IMR-90 (cell line): ENCODE data around the gene GPRIN3. TPM values are rescaled to one million over a fixed set of nuclear protein-coding genes. Genes with fewer than 3 reads are reported as not detected.

Experiments used
- ATAC-seq: fragments of 200-7000 bp; cut with Tn5 transposase; 2 replicates; pipeline ENCODE4 v1.9.1; 2020; ENCODE audit warnings: low read depth, mild to moderate bottlenecking, moderate library complexity
- BruUV-seq: library from RNA; stranded (reverse); fragments of 400-500 nt; replicated peaks from 2 replicates; lab custom pipeline; 2021; lab: Mats Ljungman, UMichigan
- CTCF ChIA-PET: fragments of 300-600 bp; formaldehyde crosslinking; extraction: SDS; loops from one replicate; lab custom pipeline; 2021; ENCODE audit warnings: antibody characterized with exemption; lab: Yijun Ruan, JAX
- POLR2A ChIA-PET: fragments of 300-600 bp; sonication (Branson Sonifier 250); formaldehyde crosslinking; loops from one replicate; lab custom pipeline; 2022; ENCODE audit warnings: antibody characterized with exemption; ENCODE audit not compliant: unreplicated experiment; lab: Charles Lee
- DNase-seq: peaks from one replicate; pipeline ENCODE4 v3.0.0; 2013
- H2AFZ ChIP-seq: replicated peaks from 2 replicates; pipeline ENCODE3; 2013; ENCODE audit warnings: low read length, mild to moderate bottlenecking; ENCODE audit not compliant: poor library complexity
- H2AK5ac ChIP-seq: 2 replicates; pipeline ENCODE4 v1.6.1; 2013; ENCODE audit warnings: low read depth, low read length, inconsistent platforms
- H2AK9ac ChIP-seq: replicated peaks from 2 replicates; pipeline ENCODE3; 2013; ENCODE audit warnings: mild to moderate bottlenecking, low read depth, low read length, moderate library complexity; ENCODE audit not compliant: poor library complexity
- H2BK120ac ChIP-seq: 2 replicates; pipeline ENCODE4 v1.6.1; 2013; ENCODE audit warnings: low read depth, low read length, inconsistent platforms
- H2BK15ac ChIP-seq: 3 replicates; pipeline ENCODE4 v1.6.1; 2013; ENCODE audit warnings: low read depth, low read length, inconsistent platforms
- H2BK20ac ChIP-seq: 2 replicates; pipeline ENCODE4 v1.6.1; 2013; ENCODE audit warnings: low read depth, mild to moderate bottlenecking, inconsistent platforms, low read length, moderate library complexity
- H2BK5ac ChIP-seq: 2 replicates; pipeline ENCODE4 v1.6.1; 2013; ENCODE audit warnings: mild to moderate bottlenecking, low read depth, low read length, inconsistent platforms; ENCODE audit not compliant: poor library complexity, severe bottlenecking
- H3K14ac ChIP-seq: replicated peaks from 2 replicates; pipeline ENCODE4 v1.6.1; 2013; ENCODE audit warnings: low read depth, low read length, inconsistent platforms
- H3K18ac ChIP-seq: 2 replicates; pipeline ENCODE4 v1.6.1; 2013; ENCODE audit warnings: low read depth, low read length, control low read depth
- H3K23ac ChIP-seq: 2 replicates; pipeline ENCODE4 v1.6.1; 2013; ENCODE audit warnings: low read depth, low read length, inconsistent platforms
- H3K27ac ChIP-seq: 2 replicates; pipeline ENCODE4 v1.5.1; 2013; ENCODE audit warnings: mild to moderate bottlenecking, control low read depth, low read length; ENCODE audit not compliant: insufficient read depth
- H3K27me3 ChIP-seq: 2 replicates; pipeline ENCODE4 v1.6.1; 2013; ENCODE audit warnings: low read length; ENCODE audit not compliant: control insufficient read depth, insufficient read depth
- H3K36me3 ChIP-seq: 2 replicates; pipeline ENCODE4 v1.6.1; 2013; ENCODE audit warnings: low read length, mixed read lengths; ENCODE audit not compliant: control insufficient read depth, insufficient read depth
- H3K4ac ChIP-seq: 2 replicates; pipeline ENCODE4 v1.6.1; 2013; ENCODE audit warnings: low read depth, low read length, inconsistent platforms
- H3K4me1 ChIP-seq: 2 replicates; pipeline ENCODE4 v1.6.1; 2013; ENCODE audit warnings: low read length, mixed read lengths; ENCODE audit not compliant: control insufficient read depth, insufficient read depth
- H3K4me2 ChIP-seq: 2 replicates; pipeline ENCODE4 v1.6.1; 2013; ENCODE audit warnings: low read depth, mild to moderate bottlenecking, control low read depth, low read length, moderate library complexity
- H3K4me3 ChIP-seq: 2 replicates; pipeline ENCODE4 v1.5.1; 2013; ENCODE audit warnings: low read depth, mild to moderate bottlenecking, control low read depth, low read length, moderate library complexity; ENCODE audit not compliant: insufficient read depth
- H3K56ac ChIP-seq: 2 replicates; pipeline ENCODE4 v1.6.1; 2013; ENCODE audit warnings: low read length, inconsistent platforms; ENCODE audit not compliant: insufficient read depth; ENCODE audit errors: extremely low read depth
- H3K79me1 ChIP-seq, 2 experiments: 2 replicates each; pipeline ENCODE4 v1.6.1; 2013; ENCODE audit warnings: low read length in 2 of 2, inconsistent platforms in 1 of 2, low read depth in 1 of 2
- H3K9ac ChIP-seq: 2 replicates; pipeline ENCODE4 v1.6.1; 2013; ENCODE audit warnings: low read depth, low read length, control low read depth
- H3K9me1 ChIP-seq: 2 replicates; pipeline ENCODE4 v1.6.1; 2013; ENCODE audit warnings: low read length, inconsistent platforms; ENCODE audit not compliant: insufficient read depth
- H3K9me3 ChIP-seq: 2 replicates; pipeline ENCODE4 v1.6.1; 2013; ENCODE audit warnings: low read length; ENCODE audit not compliant: control insufficient read depth, insufficient read depth
- H4K20me1 ChIP-seq: 2 replicates; pipeline ENCODE4 v1.6.1; 2013; ENCODE audit warnings: low read length, inconsistent platforms; ENCODE audit not compliant: insufficient read depth
- H4K5ac ChIP-seq: 2 replicates; pipeline ENCODE4 v1.6.1; 2013; ENCODE audit warnings: mild to moderate bottlenecking, low read depth, low read length, control low read depth
- H4K8ac ChIP-seq, 2 experiments: 2 replicates each; pipeline ENCODE4 v1.6.1; 2013; ENCODE audit warnings: low read depth in 2 of 2, low read length in 2 of 2, control low read depth in 1 of 2, inconsistent platforms in 1 of 2
- H4K91ac ChIP-seq: 2 replicates; pipeline ENCODE4 v1.6.1; 2013; ENCODE audit warnings: low read depth, low read length, inconsistent platforms; ENCODE audit not compliant: insufficient read depth
- BHLHE40 ChIP-seq: fragments of 150-350 bp; IDR thresholded peaks from 2 replicates; pipeline ENCODE4 v1.6.1; 2016; ENCODE audit warnings: mild to moderate bottlenecking, low read depth, low read length
- CEBPB ChIP-seq: IDR thresholded peaks from 2 replicates; pipeline ENCODE4 v1.6.1; 2012; ENCODE audit warnings: low read depth, low read length, improper control_type of control experiment
- CHD1 ChIP-seq: IDR thresholded peaks from 2 replicates; pipeline ENCODE4 v1.6.1; 2012; ENCODE audit warnings: low read depth, low read length, improper control_type of control experiment
- FOS ChIP-seq: fragments of 150-350 bp; IDR thresholded peaks from 2 replicates; pipeline ENCODE4 v1.6.1; 2016; ENCODE audit warnings: low read depth, low read length
- MAFK ChIP-seq: IDR thresholded peaks from 2 replicates; pipeline ENCODE4 v1.6.1; 2012; ENCODE audit warnings: low read depth, low read length, improper control_type of control experiment
- MAZ ChIP-seq: IDR thresholded peaks from 2 replicates; pipeline ENCODE4 v1.6.1; 2012; ENCODE audit warnings: low read depth, mild to moderate bottlenecking, low read length, improper control_type of control experiment, moderate library complexity, borderline replicate concordance
- MXI1 ChIP-seq: IDR thresholded peaks from 2 replicates; pipeline ENCODE4 v1.6.1; 2012; ENCODE audit warnings: low read depth, mild to moderate bottlenecking, low read length, moderate library complexity, borderline replicate concordance
- NFE2L2 ChIP-seq: fragments of 150-350 bp; IDR thresholded peaks from 2 replicates; pipeline ENCODE4 v1.6.1; 2016; ENCODE audit warnings: low read depth, mild to moderate bottlenecking, low read length
- POLR2A ChIP-seq: IDR thresholded peaks from 2 replicates; pipeline ENCODE4 v1.6.1; 2012; ENCODE audit warnings: mild to moderate bottlenecking, low read depth, low read length
- RAD21 ChIP-seq: IDR thresholded peaks from 2 replicates; pipeline ENCODE4 v1.6.1; 2012; ENCODE audit warnings: low read length, improper control_type of control experiment
- RFX5 ChIP-seq: IDR thresholded peaks from 2 replicates; pipeline ENCODE4 v1.8.0; 2012; ENCODE audit warnings: low read depth, mild to moderate bottlenecking, low read length, moderate library complexity
- SMC3 ChIP-seq: fragments of 150-350 bp; IDR thresholded peaks from 2 replicates; pipeline ENCODE4 v1.6.1; 2016; ENCODE audit warnings: low read depth, mild to moderate bottlenecking, antibody characterized with exemption, low read length, moderate library complexity
- USF2 ChIP-seq: fragments of 150-350 bp; IDR thresholded peaks from 2 replicates; pipeline ENCODE4 v1.6.1; 2017; ENCODE audit warnings: mild to moderate bottlenecking, antibody characterized with exemption, low read length, low read depth
- WGBS, 2 experiments: methylation state at CpG; one replicate each; pipeline versions ENCODE4 v1.1.5 to v1.1.7; 2013; ENCODE audit warnings: missing lambda C conversion rate in 2 of 2; ENCODE audit not compliant: insufficient read length in 1 of 2; ENCODE audit errors: extremely low coverage in 2 of 2; 5-methylcytosine and 5-hydroxymethylcytosine counted together
- dilution Hi-C: fragments of 300-500 bp; cut with HindIII; formaldehyde crosslinking; loops from one replicate; pipeline ENCODE4 v1.14.3; 2018; ENCODE audit warnings: low sequenced_read_pairs; ENCODE audit not compliant: unreplicated experiment
- in situ Hi-C: fragments of 300-500 bp; cut with MboI; formaldehyde crosslinking; loops from 3 replicates; pipeline ENCODE4 v1.14.3; 2019; ENCODE audit warnings: low sequenced_read_pairs, inconsistent platforms, mixed read lengths
- intact Hi-C: fragments of 100-400 bp; cut with micrococcal nuclease; formaldehyde crosslinking; loops from 2 replicates; pipeline ENCODE4 v1.10.0; 2022
- polyA plus RNA-seq, 3 experiments: library from polyadenylated mRNA; depleted of rRNA; stranded (reverse); fragments of >200 nt; gene quantifications; 2 replicates each; pipeline ENCODE4 v1.2.3, GENCODE V29; 2012; ENCODE audit warnings: low replicate concordance in 1 of 3
- total RNA-seq: library from RNA; depleted of rRNA; stranded (reverse); fragments of >200 nt; gene quantifications from 2 replicates; pipeline ENCODE4 v1.2.3, GENCODE V29; 2012
- TF ChIP-seq, protein P1 (sequence below): conservative IDR thresholded peaks from 2 replicates; pipeline ENCODE4 v1.5.1; 2012; ENCODE audit warnings: mild to moderate bottlenecking, low read depth, low read length, improper control_type of control experiment
- TF ChIP-seq, protein P2 (sequence below): fragments of 150-350 bp; IDR thresholded peaks from 2 replicates; pipeline ENCODE4 v1.6.1; 2016; ENCODE audit warnings: low read depth, mild to moderate bottlenecking, low read length, moderate library complexity, borderline replicate concordance

The GPRIN3 gene
- total and polyA plus RNA-seq, 2 of the 4 experiments (the other 2 are of a cell fraction) = under 0.01 TPM; not detected in 1

DNA sequence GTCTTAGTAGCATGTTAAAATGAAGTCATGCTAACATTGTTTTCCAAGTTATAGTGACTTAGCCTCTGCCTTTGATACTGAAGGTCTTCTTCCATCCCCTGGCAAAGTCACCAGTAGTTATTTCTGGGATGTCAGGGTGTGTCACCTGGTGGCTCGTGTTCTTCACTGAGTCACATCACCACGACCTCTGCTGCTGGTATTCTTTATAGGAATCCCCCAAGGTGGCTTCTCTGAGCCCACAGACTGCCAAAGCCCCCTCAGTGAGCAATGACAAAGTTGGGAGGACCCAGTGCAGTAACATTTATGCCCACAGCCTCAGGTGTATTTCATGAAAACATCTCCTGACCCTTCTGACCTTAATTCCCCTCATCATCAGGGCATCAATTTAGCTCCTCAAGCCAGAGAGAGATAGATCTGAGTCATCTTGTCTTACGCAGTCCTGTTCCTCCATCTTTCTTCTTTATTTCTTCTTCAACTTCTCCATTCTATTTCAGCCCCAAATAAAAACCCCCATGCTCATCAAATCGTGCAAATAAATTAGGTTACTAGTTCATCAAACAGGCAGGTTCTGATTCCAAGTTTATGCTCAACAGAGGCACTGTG lies 29.3 kb upstream of the GPRIN3 start:
- no peaks in the 10 kb centered on the region for H3K4me1 ChIP-seq
- no peak overlapping the region for H3K4me3 ChIP-seq
- H2BK15ac ChIP-seq = no peak overlapping the region
- no peak overlapping the region for H4K8ac ChIP-seq
- POLR2A ChIA-PET = no interaction called here
- H2AK5ac ChIP-seq = no peak overlapping the region
- WGBS, 2 experiments = 33% methylated on average over 1 of the region's 4 CpGs; no CpG with 5 or more reads in 1 of the 2 experiments
- in situ Hi-C loops = no loop called here
- no peak overlapping the region for H2AFZ ChIP-seq
- no peaks in the 10 kb centered on the region for H4K20me1 ChIP-seq
- no peak overlapping the region for H2BK20ac ChIP-seq
- intact Hi-C loops = no loop called here
- TF ChIP-seq USF2 (no peak), RFX5 (no peak), CEBPB (no peak), RAD21 (no peak), BHLHE40 (no peak), POLR2A (no peak), SMC3 (no peak), MAZ (no peak), NFE2L2 (no peak), FOS (no peak), CHD1 (no peak), MXI1 (no peak), MAFK (no peak)
- TF ChIP-seq, protein P1, sequence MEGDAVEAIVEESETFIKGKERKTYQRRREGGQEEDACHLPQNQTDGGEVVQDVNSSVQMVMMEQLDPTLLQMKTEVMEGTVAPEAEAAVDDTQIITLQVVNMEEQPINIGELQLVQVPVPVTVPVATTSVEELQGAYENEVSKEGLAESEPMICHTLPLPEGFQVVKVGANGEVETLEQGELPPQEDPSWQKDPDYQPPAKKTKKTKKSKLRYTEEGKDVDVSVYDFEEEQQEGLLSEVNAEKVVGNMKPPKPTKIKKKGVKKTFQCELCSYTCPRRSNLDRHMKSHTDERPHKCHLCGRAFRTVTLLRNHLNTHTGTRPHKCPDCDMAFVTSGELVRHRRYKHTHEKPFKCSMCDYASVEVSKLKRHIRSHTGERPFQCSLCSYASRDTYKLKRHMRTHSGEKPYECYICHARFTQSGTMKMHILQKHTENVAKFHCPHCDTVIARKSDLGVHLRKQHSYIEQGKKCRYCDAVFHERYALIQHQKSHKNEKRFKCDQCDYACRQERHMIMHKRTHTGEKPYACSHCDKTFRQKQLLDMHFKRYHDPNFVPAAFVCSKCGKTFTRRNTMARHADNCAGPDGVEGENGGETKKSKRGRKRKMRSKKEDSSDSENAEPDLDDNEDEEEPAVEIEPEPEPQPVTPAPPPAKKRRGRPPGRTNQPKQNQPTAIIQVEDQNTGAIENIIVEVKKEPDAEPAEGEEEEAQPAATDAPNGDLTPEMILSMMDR = no peak
- TF ChIP-seq, protein P2, sequence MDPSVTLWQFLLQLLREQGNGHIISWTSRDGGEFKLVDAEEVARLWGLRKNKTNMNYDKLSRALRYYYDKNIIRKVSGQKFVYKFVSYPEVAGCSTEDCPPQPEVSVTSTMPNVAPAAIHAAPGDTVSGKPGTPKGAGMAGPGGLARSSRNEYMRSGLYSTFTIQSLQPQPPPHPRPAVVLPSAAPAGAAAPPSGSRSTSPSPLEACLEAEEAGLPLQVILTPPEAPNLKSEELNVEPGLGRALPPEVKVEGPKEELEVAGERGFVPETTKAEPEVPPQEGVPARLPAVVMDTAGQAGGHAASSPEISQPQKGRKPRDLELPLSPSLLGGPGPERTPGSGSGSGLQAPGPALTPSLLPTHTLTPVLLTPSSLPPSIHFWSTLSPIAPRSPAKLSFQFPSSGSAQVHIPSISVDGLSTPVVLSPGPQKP = no peak
- no peaks in the 10 kb centered on the region for H3K9me1 ChIP-seq
- H4K5ac ChIP-seq = no peak overlapping the region
- no peaks in the 10 kb centered on the region for H3K27me3 ChIP-seq
- no peak overlapping the region for H3K4ac ChIP-seq
- H3K36me3 ChIP-seq = no peaks in the 10 kb centered on the region
- H2BK120ac ChIP-seq = no peak overlapping the region
- H3K56ac ChIP-seq = no peak overlapping the region
- CTCF ChIA-PET = no interaction called here
- H3K18ac ChIP-seq = no peak overlapping the region
- H2AK9ac ChIP-seq = no peak overlapping the region
- no peak overlapping the region for H2BK5ac ChIP-seq
- dilution Hi-C loops = no loop called here
- no peak overlapping the region for H3K23ac ChIP-seq
- H4K91ac ChIP-seq = no peak overlapping the region
- no peak overlapping the region for H3K9ac ChIP-seq
- H3K79me1 ChIP-seq = no peaks in the 10 kb centered on the region
- no peak overlapping the region for H3K14ac ChIP-seq
- DNase-seq = no peak
- no peak for ATAC-seq
- no peak overlapping the region for H3K27ac ChIP-seq
- no peak overlapping the region for H3K4me2 ChIP-seq
- BruUV-seq = no TSS peak
- no peaks in the 10 kb centered on the region for H3K9me3 ChIP-seq
